Measurements from ENCODE around the gene FAM78A.
"Not testable (repeated sequence)": the region's sequence is repeated elsewhere in the genome, so short reads cannot be mapped to it uniquely, and the experiment has no call there.

The FAM78A gene

GRCh38 chr9:131246618-131247017 is 29.7 kb downstream of the FAM78A start:
- DNase-seq (ENCODE audit: extremely low spot score, insufficient read length, low read depth) (no peak), FAIRE-seq (no peak)

- FAIRE-seq; DNase-seq (ENCODE audit: extremely low spot score, insufficient read length, low read depth): not testable (repeated sequence)
These were observed 32.0 kb downstream of the FAM78A start for GRCh38 chr9:131244331-131244730.

- DNase-seq (ENCODE audit: extremely low spot score, insufficient read length, low read depth) (no peak), FAIRE-seq (no peak)
These were observed 36.0 kb downstream of the FAM78A start for GRCh38 chr9:131240047-131240921.

GRCh38 chr9:131239161-131239975 is 36.9 kb downstream of the FAM78A start:
- no peak for DNase-seq (ENCODE audit: extremely low spot score, insufficient read length, low read depth)
- FAIRE-seq: no peak

- FAIRE-seq: no peak
- no peak for DNase-seq (ENCODE audit: extremely low spot score, insufficient read length, low read depth)
These were observed 37.8 kb downstream of the FAM78A start for GRCh38 chr9:131238402-131239021.

GRCh38 chr9:131237931-131238401 is 38.3 kb downstream of the FAM78A start:
- peak; percentile 91 for FAIRE-seq
- peak; percentile 67 for DNase-seq (ENCODE audit: extremely low spot score, insufficient read length, low read depth)

- no peak for FAIRE-seq
- DNase-seq (ENCODE audit: extremely low spot score, insufficient read length, low read depth): no peak
These were observed 39.0 kb downstream of the FAM78A start for GRCh38 chr9:131237291-131237690.

- FAIRE-seq (no peak), DNase-seq (ENCODE audit: extremely low spot score, insufficient read length, low read depth) (no peak)
These were observed 39.5 kb downstream of the FAM78A start for GRCh38 chr9:131236761-131237160.

GRCh38 chr9:131236161-131236560 is 40.1 kb downstream of the FAM78A start:
- DNase-seq (ENCODE audit: extremely low spot score, insufficient read length, low read depth) (no peak), FAIRE-seq (no peak)

GRCh38 chr9:131235480-131235851 is 40.8 kb downstream of the FAM78A start:
- DNase-seq (ENCODE audit: extremely low spot score, insufficient read length, low read depth): no peak
- no peak for FAIRE-seq

- FAIRE-seq: no peak
- no peak for DNase-seq (ENCODE audit: extremely low spot score, insufficient read length, low read depth)
These were observed 41.4 kb downstream of the FAM78A start for GRCh38 chr9:131234799-131235479.

GRCh38 chr9:131233995-131234394 is 42.3 kb downstream of the FAM78A start:
- DNase-seq (ENCODE audit: extremely low spot score, insufficient read length, low read depth): no peak
- FAIRE-seq: no peak

- FAIRE-seq (no peak), DNase-seq (ENCODE audit: extremely low spot score, insufficient read length, low read depth) (no peak)
These were observed 42.8 kb downstream of the FAM78A start for GRCh38 chr9:131233556-131233955.

GRCh38 chr9:131228988-131229387 is 47.3 kb downstream of the FAM78A start:
- DNase-seq (ENCODE audit: extremely low spot score, insufficient read length, low read depth): no peak
- FAIRE-seq: no peak

GRCh38 chr9:131227959-131228460 is 48.3 kb downstream of the FAM78A start:
- DNase-seq (ENCODE audit: extremely low spot score, insufficient read length, low read depth) (no peak), FAIRE-seq (no peak)

GRCh38 chr9:131227112-131227958 is 49.0 kb downstream of the FAM78A start:
- FAIRE-seq (no peak), DNase-seq (ENCODE audit: extremely low spot score, insufficient read length, low read depth) (no peak)

- DNase-seq (ENCODE audit: extremely low spot score, insufficient read length, low read depth) (no peak), FAIRE-seq (no peak)
These were observed 50.1 kb downstream of the FAM78A start for GRCh38 chr9:131226226-131226625.

GRCh38 chr9:131222460-131222859 is 53.9 kb downstream of the FAM78A start:
- no peak for FAIRE-seq
- no peak for DNase-seq (ENCODE audit: extremely low spot score, insufficient read length, low read depth)

- FAIRE-seq: no peak
- DNase-seq (ENCODE audit: extremely low spot score, insufficient read length, low read depth): no peak
These were observed 55.8 kb downstream of the FAM78A start for GRCh38 chr9:131220485-131220884.
